ENCODE data around the gene RBM44.

- TF ChIP-seq SP1 (IDR thresholded peaks at IDR 0.05), result no peak
- no peak for TF ChIP-seq CTCF (IDR thresholded peaks at IDR 0.05; ENCODE audit: low read depth, low read length, missing input control)
- no peak for TF ChIP-seq TAF1 (conservative IDR thresholded peaks at IDR 0.05)
- no peak for TF ChIP-seq JUND (IDR thresholded peaks at IDR 0.05)
- no peak for TF ChIP-seq REST (IDR thresholded peaks at IDR 0.05)
- no peak for TF ChIP-seq MAX (IDR thresholded peaks at IDR 0.05)
- no peak for TF ChIP-seq EGR1 (IDR thresholded peaks at IDR 0.05; ENCODE audit: low read depth in 2 of 2)
- TF ChIP-seq ATF3 (IDR thresholded peaks at IDR 0.05), result no peak
These were observed 79.9 kb downstream of the RBM44 start for GRCh38 chr2:237878321-237879057.
